Uterus (tissue), 4 donors: ENCODE data around the gene IGF2R. TPM values are rescaled to one million over a fixed set of nuclear protein-coding genes. Genes with fewer than 3 reads are reported as not detected.
A peak's percentile ranks its signal among the peaks of the same experiment; 100 is the strongest.

Experiments
- DNase-seq, 2 donors: peaks; one replicate each; pipeline ENCODE4 v3.0.0-alpha.2; 2019 to 2020
- H3K27ac ChIP-seq, 2 donors: fragments of 200-600 bp; sonication (generic); 1 replicate in 1 of 2; 2 replicates in 1 of 2; pipeline ENCODE4 v1.5.1; 2016 to 2018
- H3K27me3 ChIP-seq, 2 donors: fragments of 200-600 bp; sonication (generic); one replicate each; pipeline ENCODE4 v1.5.1; 2018 to 2019; ENCODE audit warnings: control low read depth in 1 of 2
- H3K36me3 ChIP-seq, 2 donors: fragments of 200-600 bp; sonication (generic); one replicate each; pipeline ENCODE4 v1.5.1; 2019; ENCODE audit warnings: control low read depth in 1 of 2
- H3K4me1 ChIP-seq, 2 donors: fragments of 200-600 bp; sonication (generic); one replicate each; pipeline ENCODE4 v1.5.1; 2018 to 2019; ENCODE audit warnings: control low read depth in 1 of 2
- H3K4me3 ChIP-seq, 2 donors: fragments of 200-600 bp; sonication (generic); 1 replicate in 1 of 2; 2 replicates in 1 of 2; pipeline ENCODE4 v1.5.1; 2018 to 2019; ENCODE audit warnings: mild to moderate bottlenecking in 1 of 2
- H3K9me3 ChIP-seq, 2 donors: fragments of 200-600 bp; sonication (generic); one replicate each; pipeline ENCODE4 v1.5.1; 2019; ENCODE audit warnings: control low read depth in 1 of 2
- POLR2A ChIP-seq, 2 donors: fragments of 450-650 bp; IDR thresholded peaks; one replicate each; pipeline ENCODE4 v1.6.1; 2016; ENCODE audit warnings: antibody characterized with exemption in 2 of 2, mild to moderate bottlenecking in 1 of 2, moderate library complexity in 1 of 2
- intact Hi-C: fragments of 100-400 bp; cut with DNase I; formaldehyde crosslinking; loops from one replicate; pipeline ENCODE4 v1.15.1; 2023; ENCODE audit warnings: low total_unique reads
- total RNA-seq, 4 donors: library from RNA; depleted of rRNA in 3 of 4; stranded (reverse); fragments of >200 nt in 3 of 4; gene quantifications; one replicate each; pipeline versions ENCODE4 v1.1.0 to v1.2.4, GENCODE V29; 2014 to 2023
- TF ChIP-seq, protein P1 (sequence below), 4 experiments: fragments of 200-600 bp in 2 of 4; fragments of 450-650 bp in 2 of 4; sonication (generic) in 2 of 4; IDR thresholded peaks; one replicate each; pipeline ENCODE4 v1.5.1; 2016 to 2019; ENCODE audit warnings: antibody characterized with exemption in 4 of 4, mild to moderate bottlenecking in 2 of 4, moderate library complexity in 1 of 4
- donor health status: DM: yes; HTN: yes; CAD: no.

The IGF2R gene
- total RNA-seq, 4 donors from 2014 or later, result 36.5 to 91.7 (median 61.7) TPM

DNA sequence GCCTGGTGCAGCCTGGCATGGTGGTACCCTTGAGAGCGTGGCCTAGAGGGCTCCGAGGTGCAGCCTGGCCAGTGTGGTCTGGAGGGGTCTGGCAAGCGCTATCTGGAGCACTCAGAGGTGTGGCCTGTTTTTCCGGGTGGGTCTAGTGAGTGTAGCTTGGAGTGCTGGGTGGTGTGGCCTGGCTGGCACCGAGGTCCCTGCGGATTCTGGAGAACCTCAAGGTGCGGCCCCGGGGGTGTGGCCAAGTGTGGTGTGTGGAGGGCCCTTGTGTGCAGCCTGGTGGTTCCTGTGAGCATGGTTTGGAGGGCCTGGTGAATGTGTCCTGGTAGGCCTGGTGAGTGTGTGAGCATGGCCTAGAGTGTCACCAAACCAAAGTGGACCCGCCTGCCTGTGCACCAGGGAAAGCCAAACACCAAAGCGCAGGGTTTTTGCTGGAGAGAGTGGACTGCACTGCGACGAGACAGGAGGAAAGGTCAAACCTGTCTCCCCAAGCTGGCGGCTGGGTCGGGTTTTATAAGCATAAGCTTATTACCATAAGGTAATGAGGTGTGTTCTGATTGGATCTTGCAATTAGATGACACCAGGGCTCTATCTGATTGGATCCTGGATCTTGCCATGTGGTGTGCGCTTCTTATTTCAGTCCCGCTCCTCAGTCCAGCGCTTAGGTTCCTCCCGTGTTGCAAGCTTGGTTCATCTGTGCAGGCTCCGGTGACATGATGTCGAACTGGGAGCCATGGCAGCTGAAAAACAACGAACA, 35.7 kb downstream of the IGF2R start:
- no peak overlapping the region for H3K27ac ChIP-seq
- no peak overlapping the region for H3K4me3 ChIP-seq
- no peak for DNase-seq
- H3K4me1 ChIP-seq, result no peaks in the 10 kb centered on the region
- H3K9me3 ChIP-seq, result no peaks in the 10 kb centered on the region
- no peaks in the 10 kb centered on the region for H3K36me3 ChIP-seq
- H3K27me3 ChIP-seq, result no peaks in the 10 kb centered on the region
- intact Hi-C loops, result no loop called here
- no peak for TF ChIP-seq POLR2A (IDR thresholded peaks at IDR 0.05)
- TF ChIP-seq, protein P1, sequence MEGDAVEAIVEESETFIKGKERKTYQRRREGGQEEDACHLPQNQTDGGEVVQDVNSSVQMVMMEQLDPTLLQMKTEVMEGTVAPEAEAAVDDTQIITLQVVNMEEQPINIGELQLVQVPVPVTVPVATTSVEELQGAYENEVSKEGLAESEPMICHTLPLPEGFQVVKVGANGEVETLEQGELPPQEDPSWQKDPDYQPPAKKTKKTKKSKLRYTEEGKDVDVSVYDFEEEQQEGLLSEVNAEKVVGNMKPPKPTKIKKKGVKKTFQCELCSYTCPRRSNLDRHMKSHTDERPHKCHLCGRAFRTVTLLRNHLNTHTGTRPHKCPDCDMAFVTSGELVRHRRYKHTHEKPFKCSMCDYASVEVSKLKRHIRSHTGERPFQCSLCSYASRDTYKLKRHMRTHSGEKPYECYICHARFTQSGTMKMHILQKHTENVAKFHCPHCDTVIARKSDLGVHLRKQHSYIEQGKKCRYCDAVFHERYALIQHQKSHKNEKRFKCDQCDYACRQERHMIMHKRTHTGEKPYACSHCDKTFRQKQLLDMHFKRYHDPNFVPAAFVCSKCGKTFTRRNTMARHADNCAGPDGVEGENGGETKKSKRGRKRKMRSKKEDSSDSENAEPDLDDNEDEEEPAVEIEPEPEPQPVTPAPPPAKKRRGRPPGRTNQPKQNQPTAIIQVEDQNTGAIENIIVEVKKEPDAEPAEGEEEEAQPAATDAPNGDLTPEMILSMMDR (IDR thresholded peaks at IDR 0.05), result no peak

DNA sequence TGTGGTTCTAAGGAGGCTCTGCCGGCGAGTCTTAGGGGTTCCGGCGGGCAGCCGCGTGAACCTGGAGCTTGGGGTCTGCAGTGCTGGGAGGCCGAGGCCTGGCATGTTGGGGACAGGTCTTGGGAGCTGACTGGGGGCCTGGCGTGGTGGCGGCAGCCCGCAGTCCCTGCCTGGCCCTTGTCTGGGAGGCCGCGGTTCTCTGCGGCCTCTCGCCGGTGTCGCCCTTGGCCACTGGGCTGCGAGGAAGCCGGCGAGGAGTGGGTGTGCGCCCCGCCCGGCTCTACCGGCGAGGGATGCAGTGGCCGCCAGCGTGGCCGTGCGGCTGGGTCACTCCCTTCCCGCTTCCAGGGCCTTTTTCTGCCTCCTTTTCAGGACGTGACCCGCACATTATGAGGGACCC, 36.3 kb downstream of the IGF2R start:
- Histone ChIP-seq H3K4me3 (no peak overlapping the region), H3K36me3 (no peaks in the 10 kb centered on the region), H3K27me3 (no peaks in the 10 kb centered on the region), H3K27ac (no peak overlapping the region), H3K4me1 (no peaks in the 10 kb centered on the region), H3K9me3 (no peaks in the 10 kb centered on the region)
- intact Hi-C loops, result no loop called here
- TF ChIP-seq, protein P1 (IDR thresholded peaks at IDR 0.05), result no peak
- TF ChIP-seq POLR2A (IDR thresholded peaks at IDR 0.05), result no peak
- no peak for DNase-seq

DNA sequence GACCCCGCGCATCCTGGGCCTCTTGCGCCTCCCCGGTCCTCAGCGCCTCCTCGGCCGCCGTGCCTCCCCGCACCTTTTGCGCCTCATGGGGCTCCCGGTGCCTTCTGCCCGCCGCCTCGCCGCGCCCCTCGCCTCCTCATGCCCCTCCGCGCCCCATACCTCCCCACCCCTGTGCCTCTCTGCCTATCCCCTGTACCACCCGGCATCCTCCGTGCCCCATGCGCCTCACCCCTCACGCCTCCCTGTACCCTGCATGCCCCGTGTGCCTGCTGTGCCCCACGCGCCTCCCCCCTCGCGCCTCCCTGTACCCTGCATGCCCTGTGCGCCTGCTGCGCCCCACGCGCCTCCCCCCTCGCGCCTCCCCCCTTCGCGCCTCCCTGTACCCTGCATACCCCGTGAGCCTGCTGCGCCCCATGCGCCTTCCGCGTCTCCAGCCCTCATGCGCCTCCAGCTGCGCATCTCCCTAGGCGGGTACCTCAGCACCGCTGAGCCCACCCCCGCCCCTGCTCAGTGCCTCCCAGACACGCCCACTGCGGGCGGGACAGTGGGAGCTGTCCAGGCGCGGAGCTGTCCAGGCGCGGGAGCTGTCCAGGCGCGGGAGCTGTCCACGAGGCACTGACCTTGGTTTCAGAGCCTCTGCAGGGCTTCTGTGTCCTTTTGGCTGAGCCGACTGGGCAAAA, 37.1 kb downstream of the IGF2R start:
- H3K27ac ChIP-seq, result no peak overlapping the region
- no peaks in the 10 kb centered on the region for H3K9me3 ChIP-seq
- H3K4me3 ChIP-seq, result no peak overlapping the region
- intact Hi-C loops, result no loop called here
- TF ChIP-seq, protein P1 (IDR thresholded peaks at IDR 0.05), result no peak
- TF ChIP-seq POLR2A (IDR thresholded peaks at IDR 0.05), result no peak
- no peaks in the 10 kb centered on the region for H3K4me1 ChIP-seq
- peak in 1 of 2 donors; percentile 59 for DNase-seq
- H3K36me3 ChIP-seq, result no peaks in the 10 kb centered on the region
- no peaks in the 10 kb centered on the region for H3K27me3 ChIP-seq

DNA sequence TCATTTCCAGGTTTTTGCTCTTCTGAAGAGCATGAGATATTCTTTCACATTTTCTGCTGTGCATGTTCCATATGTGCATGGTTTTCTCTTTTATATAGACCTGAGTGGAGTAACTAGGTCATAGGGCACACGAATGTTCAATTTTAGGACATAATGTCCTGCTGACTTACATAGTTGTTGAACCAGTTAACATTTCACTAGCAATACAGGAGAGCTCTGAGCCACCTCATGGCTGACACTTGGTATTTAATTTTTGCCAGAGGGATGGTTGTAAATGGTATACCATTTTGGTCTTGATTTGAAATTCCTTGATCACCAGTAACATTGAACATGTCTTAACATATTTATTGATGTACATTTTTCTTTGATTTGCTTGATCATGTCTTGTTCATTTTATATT, 38.3 kb downstream of the IGF2R start:
- DNase-seq, result no peak
- no peak overlapping the region for H3K27ac ChIP-seq
- TF ChIP-seq, protein P1 (IDR thresholded peaks at IDR 0.05), result no peak
- no peak for TF ChIP-seq POLR2A (IDR thresholded peaks at IDR 0.05)
- H3K27me3 ChIP-seq, result no peaks in the 10 kb centered on the region
- no peaks in the 10 kb centered on the region for H3K4me1 ChIP-seq
- H3K9me3 ChIP-seq, result no peaks in the 10 kb centered on the region
- H3K4me3 ChIP-seq, result no peak overlapping the region
- no peaks in the 10 kb centered on the region for H3K36me3 ChIP-seq
- intact Hi-C loops, result no loop called here

DNA sequence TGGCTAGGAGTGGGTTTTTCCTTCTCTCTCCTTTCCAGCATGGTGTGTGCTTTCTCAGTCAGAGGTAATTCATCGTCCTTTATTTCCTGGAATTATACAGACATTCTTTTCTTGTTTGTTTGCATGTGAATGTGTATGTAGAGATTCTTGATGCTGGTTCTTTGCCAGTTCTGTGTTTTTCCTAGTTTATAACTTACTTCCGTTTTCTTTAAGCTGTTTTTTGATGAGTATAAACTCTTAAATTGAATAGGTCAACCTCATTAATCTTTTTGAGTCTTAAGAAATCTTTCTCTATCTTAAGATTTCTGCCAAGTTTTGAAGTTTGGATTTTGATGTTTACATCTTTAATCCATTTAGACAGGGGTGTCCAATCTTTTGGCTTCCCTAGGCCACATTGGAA, 38.7 kb downstream of the IGF2R start:
- H3K4me1 ChIP-seq, result no peaks in the 10 kb centered on the region
- TF ChIP-seq, protein P1 (IDR thresholded peaks at IDR 0.05), result no peak
- TF ChIP-seq POLR2A (IDR thresholded peaks at IDR 0.05), result no peak
- H3K9me3 ChIP-seq, result no peaks in the 10 kb centered on the region
- DNase-seq, result no peak
- no peaks in the 10 kb centered on the region for H3K27me3 ChIP-seq
- no peak overlapping the region for H3K4me3 ChIP-seq
- H3K36me3 ChIP-seq, result no peaks in the 10 kb centered on the region
- intact Hi-C loops, result no loop called here
- peak overlapping the region in 1 of 2 donors; percentile 28 for H3K27ac ChIP-seq
